OCI-LY3 (cell line): Measurements from ENCODE around the gene CD300LB.

ENCODE experiments used
- EZH2phosphoT487 ChIP-seq: fragments of 200-600 bp; shearing (Covaris generic); IDR thresholded peaks from 2 replicates; pipeline ENCODE4 v1.6.1; 2018; ENCODE audit warnings: antibody characterized with exemption, mixed run types, low read depth
- TF ChIP-seq, protein P1 (sequence below): fragments of 200-600, 300-600 bp; sonication (generic); IDR thresholded peaks from 2 replicates; pipeline ENCODE4 v1.5.1; 2014; ENCODE audit warnings: antibody characterized with exemption, low read length, low read depth

GRCh38 chr17:74552037-74552436, 20.8 kb upstream of the CD300LB start:
- TF ChIP-seq, protein P1, sequence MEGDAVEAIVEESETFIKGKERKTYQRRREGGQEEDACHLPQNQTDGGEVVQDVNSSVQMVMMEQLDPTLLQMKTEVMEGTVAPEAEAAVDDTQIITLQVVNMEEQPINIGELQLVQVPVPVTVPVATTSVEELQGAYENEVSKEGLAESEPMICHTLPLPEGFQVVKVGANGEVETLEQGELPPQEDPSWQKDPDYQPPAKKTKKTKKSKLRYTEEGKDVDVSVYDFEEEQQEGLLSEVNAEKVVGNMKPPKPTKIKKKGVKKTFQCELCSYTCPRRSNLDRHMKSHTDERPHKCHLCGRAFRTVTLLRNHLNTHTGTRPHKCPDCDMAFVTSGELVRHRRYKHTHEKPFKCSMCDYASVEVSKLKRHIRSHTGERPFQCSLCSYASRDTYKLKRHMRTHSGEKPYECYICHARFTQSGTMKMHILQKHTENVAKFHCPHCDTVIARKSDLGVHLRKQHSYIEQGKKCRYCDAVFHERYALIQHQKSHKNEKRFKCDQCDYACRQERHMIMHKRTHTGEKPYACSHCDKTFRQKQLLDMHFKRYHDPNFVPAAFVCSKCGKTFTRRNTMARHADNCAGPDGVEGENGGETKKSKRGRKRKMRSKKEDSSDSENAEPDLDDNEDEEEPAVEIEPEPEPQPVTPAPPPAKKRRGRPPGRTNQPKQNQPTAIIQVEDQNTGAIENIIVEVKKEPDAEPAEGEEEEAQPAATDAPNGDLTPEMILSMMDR: no peak
- TF ChIP-seq EZH2phosphoT487: no peak
